ENCODE data around the gene AHDC1. TPM values are rescaled to one million over a fixed set of nuclear protein-coding genes. Genes with fewer than 3 reads are reported as not detected.

Gene AHDC1
- total and polyA plus RNA-seq, 2 donors (not counting 3 experiments of a cell fraction or from before 2014, with no cell fraction given), result 7.0 to 32.1 TPM

- DNase-seq (ENCODE audit: low read depth, low spot score) (no peak), FAIRE-seq (no peak)
- Histone ChIP-seq H3K4me3 (replicated peaks in 1 of 3; ENCODE audit: insufficient read depth in 1 of 3, low read depth in 1 of 3, low read length in 3 of 3) (no peak overlapping the region), H3K36me3 (ENCODE audit: control insufficient read depth in 2 of 2, extremely low read depth in 1 of 2, insufficient read depth in 2 of 2, low read length in 2 of 2) (peaks cover 0 to 4% of the 10 kb centered on the region in 2 experiments), H3K79me2 (ENCODE audit: control insufficient read depth, insufficient read depth, low read length) (peaks cover 87% of the 10 kb centered on the region), H3K9me1 (replicated peaks; ENCODE audit: control insufficient read depth, extremely low read depth, insufficient read depth, low read length) (no peaks in the 10 kb centered on the region), H3K27me3 (ENCODE audit: control insufficient read depth in 2 of 2, insufficient read depth in 2 of 2, low read length in 2 of 2) (no peaks in the 10 kb centered on the region), H3K27ac (ENCODE audit: insufficient read depth, low read depth, low read length) (no peak overlapping the region), H3K4me2 (ENCODE audit: insufficient read depth, low read length) (no peak overlapping the region), H3K9me3 (replicated peaks; ENCODE audit: control insufficient read depth, insufficient read depth, low read length) (no peaks in the 10 kb centered on the region), H4K20me1 (replicated peaks; ENCODE audit: control insufficient read depth, extremely low read depth, insufficient read depth, low read length) (peaks cover 3% of the 10 kb centered on the region), H3K9ac (replicated peaks; ENCODE audit: extremely low read depth, insufficient read depth, low read length) (no peak overlapping the region), H3K4me1 (ENCODE audit: control insufficient read depth, extremely low read depth, insufficient read depth, low read length) (peaks cover 11% of the 10 kb centered on the region), H2AFZ (ENCODE audit: low read depth, low read length) (no peak overlapping the region)
- no TSS peak for BruUV-seq (replicated peaks)
- intact Hi-C loops (cut with micrococcal nuclease), result no loop called here
- no peak for TF ChIP-seq JUN (IDR thresholded peaks at IDR 0.05; ENCODE audit: borderline replicate concordance, insufficient read depth, insufficient read length, low read depth)
- POLR2A ChIA-PET, result no interaction called here
- dilution Hi-C loops (cut with MboI; ENCODE audit: extremely low pct_ligation_motif_present, low sequenced_read_pairs), result no loop called here
- CTCF ChIA-PET, result interaction anchor here (1.5 kb wide), 1 partner anchor 72 kb away, joined by 4 read pairs; no protein-coding TSS in a partner anchor
Observed at GRCh38 chr1:27485363-27485762, 118.6 kb downstream of the AHDC1 start.

Small RNA genes lying within 50 kb of the gene (small RNA-seq; reads per million reads assigned to genes)
- not detected for gene AL031729.1 (ENCODE audit: insufficient read depth, insufficient read length, low read depth, low replicate concordance)

Other genes starting within 250 kb of the AHDC1 start
- gene MAP3K6, start 237.2 kb downstream of the AHDC1 start, total RNA-seq, result 12.4 and 18.5 TPM in 2 replicates
- 9.9 and 12.7 TPM in 2 replicates for gene MAP3K6, start 237.2 kb downstream of the AHDC1 start, polyA plus RNA-seq
- not detected in 2 replicates for gene FCN3, start 229.3 kb downstream of the AHDC1 start, total RNA-seq
- 0.15 and 0.25 TPM in 2 replicates for gene FCN3, start 229.3 kb downstream of the AHDC1 start, polyA plus RNA-seq
- not detected in 2 replicates for gene CD164L2, start 220.8 kb downstream of the AHDC1 start, total RNA-seq
- gene CD164L2, start 220.8 kb downstream of the AHDC1 start, polyA plus RNA-seq, result not detected in 2 replicates
- gene GPR3, start 211.5 kb downstream of the AHDC1 start, total RNA-seq, result 1.8 and 2.4 TPM in 2 replicates
- 1.8 and 2.2 TPM in 2 replicates for gene GPR3, start 211.5 kb downstream of the AHDC1 start, polyA plus RNA-seq
- gene WASF2, start 114.0 kb downstream of the AHDC1 start, total RNA-seq, result 169 and 172 TPM in 2 replicates
- 75.3 and 76.9 TPM in 2 replicates for gene WASF2, start 114.0 kb downstream of the AHDC1 start, polyA plus RNA-seq
- not detected in 2 replicates for gene FGR, start 31.0 kb upstream of the AHDC1 start, total RNA-seq
- gene FGR, start 31.0 kb upstream of the AHDC1 start, polyA plus RNA-seq, result 0.16 and 0.18 TPM in 2 replicates
- gene IFI6, start 68.0 kb upstream of the AHDC1 start, total RNA-seq, result 20.0 and 28.4 TPM in 2 replicates
- 47.9 and 58.0 TPM in 2 replicates for gene IFI6, start 68.0 kb upstream of the AHDC1 start, polyA plus RNA-seq
- gene FAM76A, start 121.8 kb upstream of the AHDC1 start, total RNA-seq, result 11.9 and 12.8 TPM in 2 replicates
- 1.8 and 1.9 TPM in 2 replicates for gene FAM76A, start 121.8 kb upstream of the AHDC1 start, polyA plus RNA-seq
- 83.8 and 90.3 TPM in 2 replicates for gene STX12, start 169.1 kb upstream of the AHDC1 start, total RNA-seq
- gene STX12, start 169.1 kb upstream of the AHDC1 start, polyA plus RNA-seq, result 26.1 and 28.7 TPM in 2 replicates
- gene PPP1R8, start 226.6 kb upstream of the AHDC1 start, total RNA-seq, result 45.4 and 48.5 TPM in 2 replicates
- gene PPP1R8, start 226.6 kb upstream of the AHDC1 start, polyA plus RNA-seq, result 32.3 and 39.0 TPM in 2 replicates